Transverse colon (tissue), 3 donors: Measurements from ENCODE around the gene SERPINA1.

Source experiments
- CTCF ChIP-seq, 5 experiments: fragments of 200-600 bp in 3 of 5; fragments of 450-650 bp in 2 of 5; sonication (generic) in 3 of 5; IDR thresholded peaks; 1 replicate in 2 of 5; 2 replicates in 3 of 5; pipeline ENCODE4 v1.5.1; 2016 to 2017; ENCODE audit warnings: antibody characterized with exemption in 5 of 5, inconsistent platforms in 3 of 5, mild to moderate bottlenecking in 2 of 5, moderate library complexity in 1 of 5
- EP300 ChIP-seq: sonication (generic); formaldehyde crosslinking; IDR thresholded peaks from one replicate; pipeline ENCODE4 v1.6.1; 2017; ENCODE audit warnings: antibody characterized with exemption, low read depth
- POLR2A ChIP-seq: fragments of 450-650 bp; IDR thresholded peaks from one replicate; pipeline ENCODE4 v1.6.1; 2016; ENCODE audit warnings: antibody characterized with exemption, mild to moderate bottlenecking, moderate library complexity

- no peak for TF ChIP-seq POLR2A
- TF ChIP-seq CTCF (IDR thresholded peaks at IDR 0.05): peak; percentile 32 to 65 (median 52)
- no peak for TF ChIP-seq EP300
Observed at GRCh38 chr14:94423453-94424056, 35.2 kb upstream of the SERPINA1 start.
